PC-3 (cell line): ENCODE data around the gene ARL4C. TPM values are rescaled to one million over a fixed set of nuclear protein-coding genes. Genes with fewer than 3 reads are reported as not detected.

Source experiments
- ATAC-seq: fragments of 200-7000 bp; cut with Tn5 transposase; 2 replicates; pipeline ENCODE4 v1.9.1; 2020; ENCODE audit warnings: mild to moderate bottlenecking, moderate library complexity
- BruUV-seq: library from RNA; stranded (reverse); fragments of 400-500 nt; replicated peaks from 2 replicates; lab custom pipeline; 2021; lab: Mats Ljungman, UMichigan
- CTCF ChIA-PET: fragments of 300-600 bp; sonication (Branson Sonifier 250); formaldehyde crosslinking; loops from one replicate; lab custom pipeline; 2022; ENCODE audit warnings: antibody characterized with exemption; lab: Charles Lee
- POLR2A ChIA-PET: fragments of 300-600 bp; sonication (Branson Sonifier 250); formaldehyde crosslinking; loops from one replicate; lab custom pipeline; 2022; ENCODE audit warnings: antibody characterized with exemption; ENCODE audit not compliant: unreplicated experiment; lab: Charles Lee
- DNase-seq: peaks from one replicate; pipeline ENCODE4 v3.0.0-alpha.2; 2015
- H2AFZ ChIP-seq: fragments of 300-600 bp; sonication (generic); 2 replicates; pipeline ENCODE4 v1.6.0; 2016; ENCODE audit warnings: antibody characterized with exemption, low read length
- H3F3A ChIP-seq: fragments of 300-600 bp; sonication (generic); one replicate; pipeline ENCODE4 v1.6.0; 2017; ENCODE audit warnings: antibody characterized with exemption, low read length, control low read depth, mild to moderate bottlenecking; ENCODE audit not compliant: unreplicated experiment
- H3K27ac ChIP-seq: fragments of 300-600 bp; sonication (generic); 2 replicates; pipeline ENCODE4 v1.5.1; 2016; ENCODE audit warnings: mild to moderate bottlenecking, low read length
- H3K27me3 ChIP-seq: fragments of 300-600 bp; sonication (generic); 2 replicates; pipeline ENCODE4 v1.6.1; 2016; ENCODE audit warnings: low read length, mixed read lengths
- H3K36me3 ChIP-seq: fragments of 300-600 bp; sonication (generic); 2 replicates; pipeline ENCODE4 v1.6.1; 2016; ENCODE audit warnings: low read depth, mixed run types, low read length, mixed read lengths
- H3K4me1 ChIP-seq: fragments of 300-600 bp; sonication (generic); 2 replicates; pipeline ENCODE4 v1.5.1; 2016; ENCODE audit warnings: low read length; ENCODE audit not compliant: insufficient read depth
- H3K4me2 ChIP-seq: fragments of 300-600 bp; sonication (generic); 2 replicates; pipeline ENCODE4 v1.6.0; 2016; ENCODE audit warnings: low read length
- H3K4me3 ChIP-seq: fragments of 300-600 bp; sonication (generic); 2 replicates; pipeline ENCODE4 v1.5.1; 2016; ENCODE audit warnings: mild to moderate bottlenecking, low read length, mixed read lengths
- H3K79me2 ChIP-seq: fragments of 300-600 bp; sonication (generic); 2 replicates; pipeline ENCODE4 v1.6.1; 2017; ENCODE audit warnings: low read length, mixed read lengths
- H3K9ac ChIP-seq: fragments of 300-600 bp; sonication (generic); 2 replicates; pipeline ENCODE4 v1.6.0; 2016; ENCODE audit warnings: mild to moderate bottlenecking, low read length
- H3K9me2 ChIP-seq: fragments of 300-600 bp; sonication (generic); replicated peaks from 2 replicates; pipeline ENCODE4 v1.6.1; 2016; ENCODE audit warnings: mixed run types, low read length, mixed read lengths
- H3K9me3 ChIP-seq: fragments of 300-600 bp; sonication (generic); 2 replicates; pipeline ENCODE4 v1.6.1; 2016; ENCODE audit warnings: low read length, mixed read lengths
- H4K20me1 ChIP-seq: fragments of 300-600 bp; sonication (generic); 2 replicates; pipeline ENCODE4 v1.6.1; 2016; ENCODE audit warnings: low read length, mixed read lengths
- EZH2 ChIP-seq: fragments of 300-600 bp; sonication (generic); IDR thresholded peaks from one replicate; pipeline ENCODE4 v1.6.1; 2017; ENCODE audit warnings: antibody characterized with exemption, mild to moderate bottlenecking, low read length; ENCODE audit not compliant: unreplicated experiment
- EZH2phosphoT487 ChIP-seq: fragments of 300-600 bp; sonication (generic); IDR thresholded peaks from 2 replicates; pipeline ENCODE4 v1.6.1; 2018; ENCODE audit warnings: mild to moderate bottlenecking, antibody characterized with exemption, low read length, borderline replicate concordance
- intact Hi-C: fragments of 100-400 bp; cut with micrococcal nuclease; formaldehyde crosslinking; loops from 2 replicates; pipeline ENCODE4 v1.9.0; 2023
- total RNA-seq: library from RNA; depleted of rRNA; stranded (reverse); fragments of >200 nt; gene quantifications from 2 replicates; pipeline ENCODE4 v1.2.3, GENCODE V29; 2014
- TF ChIP-seq, protein P1 (sequence below): fragments of 300-600 bp; sonication (generic); conservative IDR thresholded peaks from 2 replicates; pipeline ENCODE4 v1.5.1; 2017; ENCODE audit warnings: antibody characterized with exemption, low read depth, mild to moderate bottlenecking, low read length

Gene ARL4C
- total RNA-seq, 1 experiment from 2014 or later = 19.9 TPM

GRCh38 chr2:234488913-234489451 is 7.9 kb downstream of the ARL4C start:
- Histone ChIP-seq H3K79me2 (peaks cover 32% of the 10 kb centered on the region), H3K9me3 (no peaks in the 10 kb centered on the region), H3K4me3 (no peak overlapping the region), H3K4me2 (no peak overlapping the region), H3K36me3 (no peaks in the 10 kb centered on the region), H3K27ac (no peak overlapping the region), H3K9me2 (no peaks in the 10 kb centered on the region), H3F3A (no peaks in the 10 kb centered on the region), H3K27me3 (no peaks in the 10 kb centered on the region), H4K20me1 (peaks cover 18% of the 10 kb centered on the region), H3K4me1 (peaks cover 14% of the 10 kb centered on the region), H2AFZ (no peak overlapping the region), H3K9ac (no peak overlapping the region)
- DNase-seq = no peak
- no peak for TF ChIP-seq EZH2
- no peak for TF ChIP-seq EZH2phosphoT487
- intact Hi-C loops = no loop called here
- ATAC-seq = no peak
- CTCF ChIA-PET = no interaction called here
- POLR2A ChIA-PET = no interaction called here
- no TSS peak for BruUV-seq

- DNase-seq (no peak), ATAC-seq (no peak)
- H2AFZ ChIP-seq = no peak overlapping the region
- BruUV-seq = no TSS peak
- H3K4me3 ChIP-seq = no peak overlapping the region
- H3K4me1 ChIP-seq = peaks cover 10% of the 10 kb centered on the region
- no peaks in the 10 kb centered on the region for H3K36me3 ChIP-seq
- no peaks in the 10 kb centered on the region for H3K9me2 ChIP-seq
- no peak overlapping the region for H3K27ac ChIP-seq
- no peak for TF ChIP-seq EZH2phosphoT487
- TF ChIP-seq, protein P1, sequence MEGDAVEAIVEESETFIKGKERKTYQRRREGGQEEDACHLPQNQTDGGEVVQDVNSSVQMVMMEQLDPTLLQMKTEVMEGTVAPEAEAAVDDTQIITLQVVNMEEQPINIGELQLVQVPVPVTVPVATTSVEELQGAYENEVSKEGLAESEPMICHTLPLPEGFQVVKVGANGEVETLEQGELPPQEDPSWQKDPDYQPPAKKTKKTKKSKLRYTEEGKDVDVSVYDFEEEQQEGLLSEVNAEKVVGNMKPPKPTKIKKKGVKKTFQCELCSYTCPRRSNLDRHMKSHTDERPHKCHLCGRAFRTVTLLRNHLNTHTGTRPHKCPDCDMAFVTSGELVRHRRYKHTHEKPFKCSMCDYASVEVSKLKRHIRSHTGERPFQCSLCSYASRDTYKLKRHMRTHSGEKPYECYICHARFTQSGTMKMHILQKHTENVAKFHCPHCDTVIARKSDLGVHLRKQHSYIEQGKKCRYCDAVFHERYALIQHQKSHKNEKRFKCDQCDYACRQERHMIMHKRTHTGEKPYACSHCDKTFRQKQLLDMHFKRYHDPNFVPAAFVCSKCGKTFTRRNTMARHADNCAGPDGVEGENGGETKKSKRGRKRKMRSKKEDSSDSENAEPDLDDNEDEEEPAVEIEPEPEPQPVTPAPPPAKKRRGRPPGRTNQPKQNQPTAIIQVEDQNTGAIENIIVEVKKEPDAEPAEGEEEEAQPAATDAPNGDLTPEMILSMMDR = no peak
- TF ChIP-seq EZH2 = no peak
- H3K4me2 ChIP-seq = no peak overlapping the region
- no peaks in the 10 kb centered on the region for H3K27me3 ChIP-seq
- ChIA-PET POLR2A (no interaction called here), CTCF (no interaction called here)
- no peak overlapping the region for H3K9ac ChIP-seq
- peaks cover 27% of the 10 kb centered on the region for H3K79me2 ChIP-seq
- intact Hi-C loops = no loop called here
- peaks cover 13% of the 10 kb centered on the region for H4K20me1 ChIP-seq
- no peaks in the 10 kb centered on the region for H3F3A ChIP-seq
- H3K9me3 ChIP-seq = no peaks in the 10 kb centered on the region
These were observed 8.4 kb downstream of the ARL4C start for GRCh38 chr2:234488486-234488885.

DNA sequence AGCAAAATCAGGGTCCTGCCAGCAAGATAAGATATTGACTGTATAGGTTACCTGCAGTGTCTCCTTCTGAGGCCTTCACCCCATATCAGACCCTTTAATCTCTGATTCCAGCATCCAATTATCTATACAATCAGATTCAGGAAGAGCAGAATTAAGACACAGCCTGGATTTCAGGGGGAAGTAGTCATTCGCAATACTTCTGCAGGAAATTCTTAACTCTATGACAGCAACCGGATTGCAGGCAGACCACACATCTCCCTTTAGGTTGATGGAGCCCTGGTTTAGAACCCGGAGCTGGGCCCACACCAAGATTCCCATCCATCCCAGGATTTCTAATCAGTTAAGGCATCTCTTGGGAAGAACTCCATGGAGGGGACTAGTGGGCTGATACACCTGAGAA is 9.5 kb downstream of the ARL4C start:
- no peaks in the 10 kb centered on the region for H3F3A ChIP-seq
- H3K4me2 ChIP-seq = no peak overlapping the region
- ATAC-seq (no peak), DNase-seq (no peak)
- peaks cover 3% of the 10 kb centered on the region; the same call in 1 of the 2 replicates for H4K20me1 ChIP-seq
- no peaks in the 10 kb centered on the region for H3K27me3 ChIP-seq
- H3K36me3 ChIP-seq = no peaks in the 10 kb centered on the region
- no peak overlapping the region for H2AFZ ChIP-seq
- ChIA-PET POLR2A (no interaction called here), CTCF (no interaction called here)
- intact Hi-C loops = no loop called here
- H3K9ac ChIP-seq = no peak overlapping the region
- no peak overlapping the region for H3K27ac ChIP-seq
- no peak for TF ChIP-seq EZH2
- TF ChIP-seq EZH2phosphoT487 = no peak
- TF ChIP-seq, protein P1 = no peak
- no peak overlapping the region for H3K4me3 ChIP-seq
- no peaks in the 10 kb centered on the region for H3K9me3 ChIP-seq
- BruUV-seq = no TSS peak
- no peaks in the 10 kb centered on the region for H3K9me2 ChIP-seq
- H3K79me2 ChIP-seq = peaks cover 16% of the 10 kb centered on the region
- no peaks in the 10 kb centered on the region; the same call in 1 of the 2 replicates for H3K4me1 ChIP-seq
